K562 (cell line): ENCODE measurements around the gene HPD. TPM values are rescaled to one million over a fixed set of nuclear protein-coding genes. Genes with fewer than 3 reads are reported as not detected.

ENCODE experiments used
- ATAC-seq: fragments of 200-7000 bp; cut with Tn5 transposase; 3 replicates; pipeline ENCODE4 v1.9.1; 2020; ENCODE audit warnings: moderate library complexity
- BruUV-seq: library from RNA; stranded (reverse); fragments of 400-500 nt; replicated peaks from 2 replicates; lab custom pipeline; 2021; lab: Mats Ljungman, UMichigan
- CTCF ChIA-PET: fragments of 300-600 bp; formaldehyde crosslinking; extraction: SDS; loops from one replicate; lab custom pipeline; 2021; ENCODE audit warnings: low intra/inter-chr PET ratio; lab: Yijun Ruan, JAX
- POLR2A ChIA-PET: fragments of 300-600, 350-650 bp; sonication (Branson Sonifier 250); formaldehyde crosslinking; extraction: SDS; loops from one replicate; lab custom pipeline; 2021; ENCODE audit warnings: antibody characterized with exemption, inconsistent platforms; lab: Yijun Ruan, JAX
- DNase-seq, 4 experiments: peaks; one replicate each; pipeline versions ENCODE4 v3.0.0 to v3.0.0-alpha.2; 2011 to 2018; ENCODE audit warnings: low spot score in 3 of 4, mixed read lengths in 3 of 4; ENCODE audit errors: extremely low read depth in 1 of 4
- FAIRE-seq: peaks from 2 replicates; lab custom pipeline; 2011; peaks lifted over from hg19 to GRCh38; lab: Jason Lieb, UNC
- H2AFZ ChIP-seq: 2 replicates; pipeline ENCODE4 v1.6.0; 2011; ENCODE audit warnings: low read depth, low read length, control low read depth, inconsistent platforms
- H3K27ac ChIP-seq: fragments of 200-600 bp; 3 replicates; pipeline ENCODE4 v1.8.0; 2011; ENCODE audit warnings: low read depth, mild to moderate bottlenecking, control low read depth, inconsistent platforms, low read length, moderate library complexity, mixed read lengths; ENCODE audit errors: extremely low read depth
- H3K27me3 ChIP-seq, 2 experiments: fragments of 300-600 bp in 1 of 2; 2 replicates in 1 of 2; 3 replicates in 1 of 2; pipeline versions ENCODE4 v1.6.0 to v1.8.0; 2011; ENCODE audit warnings: inconsistent platforms in 2 of 2, low read length in 2 of 2, mild to moderate bottlenecking in 1 of 2, mixed read lengths in 1 of 2, moderate library complexity in 1 of 2; ENCODE audit not compliant: control insufficient read depth in 2 of 2, insufficient read depth in 2 of 2
- H3K36me3 ChIP-seq: fragments of 300-600 bp; 3 replicates; pipeline ENCODE4 v1.8.0; 2011; ENCODE audit warnings: mild to moderate bottlenecking, low read length, inconsistent platforms; ENCODE audit not compliant: control insufficient read depth, insufficient read depth
- H3K4me1 ChIP-seq, 2 experiments: fragments of 200-600 bp in 1 of 2; replicated peaks in 1 of 2; 2 replicates in 1 of 2; 3 replicates in 1 of 2; pipeline versions ENCODE4 v1.5.1 to v1.8.0; 2011; ENCODE audit warnings: inconsistent platforms in 2 of 2, low read length in 2 of 2, mild to moderate bottlenecking in 1 of 2, mixed read lengths in 1 of 2, moderate library complexity in 1 of 2; ENCODE audit not compliant: control insufficient read depth in 2 of 2, insufficient read depth in 2 of 2
- H3K4me2 ChIP-seq: 2 replicates; pipeline ENCODE4 v1.6.1; 2011; ENCODE audit warnings: low read length, control low read depth, inconsistent platforms, mixed read lengths; ENCODE audit not compliant: insufficient read depth
- H3K4me3 ChIP-seq: fragments of 200-600 bp; sonication (generic), shearing (Covaris generic); 2 replicates; pipeline ENCODE4 v1.5.1; 2016; ENCODE audit warnings: control low read depth, inconsistent platforms
- H3K79me2 ChIP-seq: fragments of 200-600 bp; 3 replicates; pipeline ENCODE4 v1.8.0; 2011; ENCODE audit warnings: low read length, inconsistent platforms; ENCODE audit not compliant: control insufficient read depth, insufficient read depth
- H3K9ac ChIP-seq, 2 experiments: 2 replicates each; pipeline versions ENCODE4 v1.6.0 to v1.6.1; 2011; ENCODE audit warnings: low read depth in 2 of 2, low read length in 2 of 2, control low read depth in 1 of 2, inconsistent platforms in 1 of 2, mild to moderate bottlenecking in 1 of 2, mixed read lengths in 1 of 2; ENCODE audit not compliant: insufficient read depth in 1 of 2
- H3K9me1 ChIP-seq: one replicate; pipeline ENCODE4 v1.6.0; 2011; ENCODE audit warnings: inconsistent platforms, mild to moderate bottlenecking, low read length, moderate library complexity; ENCODE audit not compliant: control insufficient read depth, insufficient read depth
- H3K9me3 ChIP-seq: replicated peaks from 2 replicates; pipeline ENCODE4 v1.5.1; 2011; ENCODE audit warnings: low read depth, low read length, inconsistent platforms; ENCODE audit not compliant: control insufficient read depth, insufficient read depth
- H4K20me1 ChIP-seq: replicated peaks from 2 replicates; pipeline ENCODE4 v1.6.1; 2011; ENCODE audit warnings: low read length, inconsistent platforms, mixed read lengths; ENCODE audit not compliant: control insufficient read depth, insufficient read depth
- ARHGAP35 ChIP-seq: fragments of 450-650 bp; IDR thresholded peaks from 2 replicates; pipeline ENCODE4 v1.6.1; 2018; ENCODE audit not compliant: partially characterized antibody
- DACH1 ChIP-seq: fragments of 450-650 bp; IDR thresholded peaks from 2 replicates; pipeline ENCODE4 v1.6.1; 2018; ENCODE audit not compliant: partially characterized antibody
- FIP1L1 ChIP-seq: fragments of 200-400 bp; formaldehyde crosslinking; IDR thresholded peaks from 2 replicates; pipeline ENCODE4 v1.6.1; 2018; ENCODE audit warnings: mild to moderate bottlenecking, low read depth, low read length; ENCODE audit not compliant: poor library complexity, severe bottlenecking
- FOXK2 ChIP-seq, 2 experiments: fragments of 450-650 bp; IDR thresholded peaks in 1 of 2; conservative IDR thresholded peaks in 1 of 2; 2 replicates each; pipeline ENCODE4 v1.6.1; 2016; ENCODE audit warnings: low read depth in 2 of 2, mild to moderate bottlenecking in 1 of 2
- NRF1 ChIP-seq, 2 experiments: fragments of 450-650 bp; IDR thresholded peaks in 1 of 2; conservative IDR thresholded peaks in 1 of 2; 2 replicates each; pipeline ENCODE4 v1.6.1; 2014; ENCODE audit warnings: mild to moderate bottlenecking in 2 of 2
- RBBP5 ChIP-seq: fragments of 200-600 bp; sonication (generic); IDR thresholded peaks from 2 replicates; pipeline ENCODE4 v1.6.1; 2012; ENCODE audit warnings: borderline replicate concordance, mild to moderate bottlenecking, low read length, control low read depth, inconsistent platforms; ENCODE audit not compliant: insufficient read depth, poor library complexity, severe bottlenecking
- RBM15 ChIP-seq: fragments of 200-400 bp; formaldehyde crosslinking; IDR thresholded peaks from 2 replicates; pipeline ENCODE4 v1.6.1; 2018; ENCODE audit warnings: mild to moderate bottlenecking, low read length, moderate library complexity; ENCODE audit not compliant: insufficient read depth
- TRIM24 ChIP-seq, 2 experiments: fragments of 450-650 bp; IDR thresholded peaks; 2 replicates each; pipeline ENCODE4 v1.6.1; 2016
- ZBED1 ChIP-seq: IDR thresholded peaks from 2 replicates; pipeline ENCODE4 v1.6.1; 2014
- ZKSCAN1 ChIP-seq: fragments of 150-350 bp; IDR thresholded peaks from 2 replicates; pipeline ENCODE4 v1.6.1; 2016; ENCODE audit warnings: low read depth, low read length
- ZNF133 ChIP-seq: fragments of 250-450 bp; sonication (Bioruptor Pico); IDR thresholded peaks from 2 replicates; pipeline ENCODE4 v1.4.0; 2020; ENCODE audit warnings: mild to moderate bottlenecking
- ZNF140 ChIP-seq: fragments of 250-450 bp; sonication (Bioruptor Pico); IDR thresholded peaks from 2 replicates; pipeline ENCODE4 v1.8.0; 2021; ENCODE audit warnings: moderate library complexity, mild to moderate bottlenecking, inconsistent platforms
- ZNF551 ChIP-seq: fragments of 250-450 bp; sonication (Bioruptor Pico); IDR thresholded peaks from 2 replicates; pipeline ENCODE4 v1.5.0; 2021; ENCODE audit warnings: mild to moderate bottlenecking, moderate library complexity
- ZNF584 ChIP-seq: fragments of 200-800 bp; sonication (Bioruptor generic); IDR thresholded peaks from 2 replicates; pipeline ENCODE4 v1.6.1; 2016; ENCODE audit warnings: low read depth, mild to moderate bottlenecking, missing genetic modification characterization, missing compliant biosample characterization
- WGBS: fragments of 100-300 bp; shearing (Covaris generic); methylation state at CpG from one replicate; pipeline ENCODE4 v1.1.6; 2016; ENCODE audit warnings: low coverage, mixed read lengths; ENCODE audit not compliant: insufficient coverage; ENCODE audit errors: missing lambda C conversion rate; 5-methylcytosine and 5-hydroxymethylcytosine counted together
- in situ Hi-C: fragments of 300-500 bp; cut with MboI; formaldehyde crosslinking; loops from 4 replicates; pipeline ENCODE4 v1.15.0; 2018; ENCODE audit warnings: inconsistent platforms, mixed read lengths
- intact Hi-C: fragments of 100-400 bp; cut with micrococcal nuclease; formaldehyde crosslinking; loops from 2 replicates; pipeline ENCODE4 v1.14.2; 2022
- polyA plus RNA-seq, 8 experiments: library from polyadenylated mRNA; depleted of rRNA in 4 of 8; stranded (reverse) in 5 of 8; unstranded in 3 of 8; fragments of >200 nt; fragmentation: Nextera tagmentation in 2 of 8; fragmentation: Illumina TruSeq in 1 of 8; extraction: Ambion mirVana in 2 of 8; extraction: Trizol in 1 of 8; gene quantifications; 2 replicates each; pipeline versions ENCODE4 v1.2.1 to v1.2.3, GENCODE V29; 2011 to 2014; ENCODE audit warnings: inconsistent platforms in 1 of 8, missing spikeins in 1 of 8
- total RNA-seq, 7 experiments: library from RNA; depleted of rRNA in 6 of 7; stranded (reverse); fragments of >200 nt in 6 of 7; fragmentation: Illumina TruSeq in 2 of 7; extraction: Trizol in 2 of 7; gene quantifications; 2 replicates each; pipeline versions ENCODE4 v1.2.1 to v1.2.3, GENCODE V29; 2011 to 2021; ENCODE audit warnings: low replicate concordance in 1 of 7
- TF ChIP-seq, protein P1 (sequence below): IDR thresholded peaks from 2 replicates; pipeline ENCODE4 v1.6.1; 2014; ENCODE audit warnings: antibody characterized with exemption

HPD gene
- total and polyA plus RNA-seq, 9 of the 15 experiments (the other 6 are each of a cell fraction or from before 2014, with no cell fraction given): 0.06 to 0.29 (median 0.07) TPM; not detected in 4

DNA sequence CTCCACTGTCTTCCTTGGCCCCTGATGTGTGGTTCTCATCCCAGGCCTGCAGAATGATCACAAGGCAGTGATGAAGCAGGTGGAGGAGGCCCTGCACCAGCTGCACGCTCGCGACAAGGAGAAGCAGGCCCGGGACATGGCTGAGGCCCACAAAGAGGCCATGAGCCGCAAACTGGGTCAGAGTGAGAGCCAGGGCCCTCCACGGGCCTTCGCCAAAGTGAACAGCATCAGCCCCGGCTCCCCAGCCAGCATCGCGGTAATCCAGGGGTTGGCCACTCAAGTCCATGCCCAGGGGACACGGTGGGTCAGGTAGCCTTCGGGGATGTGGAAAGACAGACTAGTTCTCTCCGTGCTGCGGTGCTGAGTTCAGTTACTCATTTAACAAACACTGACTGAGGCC is 40.9 kb upstream of the HPD start (continued):
- TF ChIP-seq ZKSCAN1: no peak
- no peak for TF ChIP-seq ARHGAP35
- no peak for TF ChIP-seq ZNF551 (CRISPR knock-in tag)
- no peak for TF ChIP-seq TRIM24 (IDR thresholded peaks at IDR 0.05)

DNA sequence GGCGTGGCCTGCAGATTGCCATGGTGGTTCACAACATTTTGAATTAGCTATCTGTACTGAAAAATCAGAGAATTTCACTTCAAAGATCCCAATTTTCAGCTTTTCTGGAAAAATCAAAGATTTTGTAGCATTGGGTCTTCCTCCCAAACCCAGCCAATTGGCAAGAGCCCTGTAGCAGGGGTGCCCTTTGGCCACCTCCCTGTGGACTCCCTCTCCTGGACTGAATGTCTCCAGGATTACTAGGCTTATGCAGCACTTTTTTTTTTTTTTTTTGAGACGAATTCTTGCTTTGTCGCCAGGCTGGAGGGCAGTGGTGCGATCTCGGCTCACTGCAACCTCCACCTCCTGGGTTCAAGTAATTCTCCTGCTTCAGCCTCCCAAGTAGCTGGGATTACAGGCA is 39.6 kb upstream of the HPD start:
- POLR2A ChIA-PET: interaction anchor here (0.7 to 1.5 kb wide), 2 partner anchors 10 to 27 kb away, joined by 3 read pairs; partner anchors contain the start of gene PSMD9
- no peak for FAIRE-seq

More for the DNA sequence above, 39.6 kb upstream of the HPD start:
- 88% methylated on average over 4 of the region's 5 CpGs for WGBS
- H3K9ac ChIP-seq: no peak overlapping the region; a peak in 1 of 4 replicates
- no peak overlapping the region for H2AFZ ChIP-seq
- in situ Hi-C loops (no loop called here), intact Hi-C loops (no loop called here)
- H3K9me3 ChIP-seq: no peaks in the 10 kb centered on the region
- no peaks in the 10 kb centered on the region for H4K20me1 ChIP-seq
- CTCF ChIA-PET: interaction anchor here (0.6 kb wide), 1 partner anchor 124 kb away, joined by 3 read pairs; no protein-coding TSS in a partner anchor
- H3K79me2 ChIP-seq: peaks cover 25% of the 10 kb centered on the region
- no TSS peak for BruUV-seq
- no peak for ATAC-seq
- H3K36me3 ChIP-seq: peaks cover 82% of the 10 kb centered on the region
- H3K9me1 ChIP-seq: peaks cover 2% of the 10 kb centered on the region
- no peak overlapping the region for H3K4me2 ChIP-seq
- TF ChIP-seq, protein P1, sequence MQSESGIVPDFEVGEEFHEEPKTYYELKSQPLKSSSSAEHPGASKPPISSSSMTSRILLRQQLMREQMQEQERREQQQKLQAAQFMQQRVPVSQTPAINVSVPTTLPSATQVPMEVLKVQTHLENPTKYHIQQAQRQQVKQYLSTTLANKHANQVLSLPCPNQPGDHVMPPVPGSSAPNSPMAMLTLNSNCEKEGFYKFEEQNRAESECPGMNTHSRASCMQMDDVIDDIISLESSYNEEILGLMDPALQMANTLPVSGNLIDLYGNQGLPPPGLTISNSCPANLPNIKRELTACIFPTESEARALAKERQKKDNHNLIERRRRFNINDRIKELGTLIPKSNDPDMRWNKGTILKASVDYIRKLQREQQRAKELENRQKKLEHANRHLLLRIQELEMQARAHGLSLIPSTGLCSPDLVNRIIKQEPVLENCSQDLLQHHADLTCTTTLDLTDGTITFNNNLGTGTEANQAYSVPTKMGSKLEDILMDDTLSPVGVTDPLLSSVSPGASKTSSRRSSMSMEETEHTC: no peak
- TF ChIP-seq FIP1L1 (no peak), ZNF140 (CRISPR knock-in tag) (no peak), ZBED1 (no peak), RBM15 (no peak), ZNF584 (CRISPR knock-in tag) (no peak), FOXK2 (conservative IDR thresholded peaks at IDR 0.05 in 1 of 2, IDR thresholded peaks at IDR 0.05 in 1 of 2; ENCODE audit: low read depth in 2 of 2) (no peak), DACH1 (no peak), ZNF133 (CRISPR knock-in tag) (no peak), NRF1 (conservative IDR thresholded peaks at IDR 0.05 in 1 of 2, IDR thresholded peaks at IDR 0.05 in 1 of 2) (no peak), RBBP5 (no peak)
- DNase-seq: no peak
- H3K4me1 ChIP-seq: peaks cover 9 to 13% of the 10 kb centered on the region in 2 experiments
- H3K27ac ChIP-seq: no peak overlapping the region
- no peak overlapping the region for H3K4me3 ChIP-seq
- no peaks in the 10 kb centered on the region for H3K27me3 ChIP-seq
